NCI-H82 treated with DMSO at 0.1 percent for 48 hours (cell line): ENCODE results near the gene UBE3D.
"Not testable (repeated sequence)": the region's sequence is repeated elsewhere in the genome, so short reads cannot be mapped to it uniquely, and the experiment has no call there.

ENCODE experiments used
- DNase-seq: peaks from one replicate; lab custom pipeline; 2025; ENCODE audit not compliant: unreplicated experiment; lab: John Stamatoyannopoulos, UW

Gene UBE3D

GRCh38 chr6:82980086-82980485 is 85.6 kb downstream of the UBE3D start:
- DNase-seq = no peak

- no peak for DNase-seq
These were observed 86.0 kb downstream of the UBE3D start for GRCh38 chr6:82979657-82980056.

DNA sequence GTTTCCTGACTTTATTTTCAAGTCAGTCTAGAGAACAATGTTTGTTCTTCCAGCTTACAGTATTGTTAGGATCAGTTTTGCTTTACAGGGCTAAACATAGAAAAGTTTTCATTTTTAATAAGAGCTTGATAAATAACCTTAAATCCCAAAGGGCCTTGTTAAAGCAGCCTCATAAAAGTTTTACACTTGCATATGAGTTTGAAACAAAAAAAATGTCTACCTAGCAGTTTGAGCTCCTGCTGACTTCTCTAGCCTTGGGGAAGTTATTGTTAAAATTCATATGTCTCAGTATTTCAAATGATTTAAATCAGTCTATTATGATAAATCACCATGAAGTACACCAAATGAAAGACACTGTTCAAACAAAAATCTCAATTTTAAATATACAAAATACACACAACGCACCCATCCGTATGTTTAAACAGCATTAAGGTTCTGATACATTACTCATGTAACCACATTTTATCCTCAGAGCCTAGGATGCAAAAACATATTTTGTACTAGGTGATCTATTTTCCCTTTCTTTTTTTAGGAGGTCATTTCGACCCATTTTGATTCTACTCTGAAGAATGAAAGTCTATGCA is 87.2 kb downstream of the UBE3D start:
- no peak for DNase-seq

DNA sequence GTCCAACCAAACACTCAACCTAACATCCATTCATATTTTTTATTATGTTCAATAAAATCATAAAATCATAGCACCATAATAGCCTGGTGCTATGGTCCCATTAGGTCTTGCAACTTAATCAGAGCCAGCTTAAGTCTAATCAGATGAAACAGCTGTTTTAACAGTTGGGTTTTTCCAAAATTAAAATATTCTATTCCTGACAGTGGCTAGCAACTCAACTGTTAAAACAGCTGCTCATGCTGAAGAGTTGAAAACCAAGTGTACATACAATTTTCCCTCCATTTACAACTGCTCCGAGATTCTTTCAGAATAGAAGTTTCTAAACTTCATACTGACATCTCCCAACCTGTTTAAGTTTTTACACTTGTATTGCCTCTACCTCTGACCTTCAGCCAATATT is 89.5 kb downstream of the UBE3D start:
- DNase-seq = no peak

- no peak for DNase-seq
These were observed 93.7 kb downstream of the UBE3D start for GRCh38 chr6:82971877-82972460.

- DNase-seq = no peak
These were observed 94.8 kb downstream of the UBE3D start for GRCh38 chr6:82970839-82971238.

DNA sequence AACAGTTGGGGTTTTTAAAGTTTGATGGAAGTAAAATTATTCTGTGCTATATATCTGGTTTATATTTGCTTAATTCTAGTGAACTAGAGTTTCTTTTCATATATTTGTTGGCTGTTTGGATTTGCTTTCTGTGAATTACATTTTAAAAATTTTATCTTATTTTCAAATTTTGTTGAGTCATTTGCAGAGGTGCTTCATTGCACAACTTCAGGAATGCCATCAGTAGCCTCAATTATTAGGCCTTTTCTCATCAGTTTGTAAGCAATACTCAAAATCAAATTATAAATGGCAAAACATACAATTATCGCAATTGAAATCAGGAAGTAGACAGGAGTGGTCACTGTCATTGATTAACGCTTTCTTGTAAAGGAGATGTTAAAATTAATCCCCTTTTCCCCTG is 96.9 kb downstream of the UBE3D start:
- DNase-seq = no peak

DNA sequence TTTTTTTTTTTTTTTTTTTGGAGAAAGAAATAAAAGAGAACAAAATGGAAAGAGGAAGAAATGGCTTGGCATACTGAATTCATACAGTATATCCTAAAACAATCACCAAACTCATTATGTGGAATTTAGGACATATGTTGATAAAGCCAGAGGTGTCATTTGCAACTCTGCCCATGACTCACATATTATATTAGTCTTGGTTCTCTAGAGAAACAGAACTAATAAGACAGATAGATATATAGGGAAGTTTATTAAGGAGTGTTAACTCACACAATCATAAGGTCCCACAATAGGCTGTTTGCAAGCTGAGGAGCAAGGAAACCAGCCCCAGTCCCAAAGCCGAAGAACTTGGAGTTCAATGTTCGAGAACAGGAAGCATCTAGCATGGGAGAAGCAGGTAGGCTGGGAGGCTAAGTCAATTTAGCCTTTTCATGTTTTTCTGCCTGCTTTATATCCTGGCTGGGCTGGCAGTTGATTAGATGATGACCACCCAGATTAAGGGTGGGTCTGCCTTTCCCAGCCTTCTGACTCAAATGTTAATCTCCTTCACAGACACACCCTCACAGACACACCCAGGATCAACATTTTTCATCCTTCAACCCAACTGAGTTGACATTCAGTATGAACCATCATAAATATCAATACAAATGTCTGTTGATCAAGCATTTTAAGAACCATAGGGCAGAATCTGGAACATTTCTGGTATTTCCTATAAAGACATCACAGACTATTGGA is 102.3 kb downstream of the UBE3D start:
- DNase-seq = no peak

GRCh38 chr6:82959385-82959941 is 106.2 kb downstream of the UBE3D start:
- DNase-seq = no peak

- DNase-seq = no peak
These were observed 107.1 kb downstream of the UBE3D start for GRCh38 chr6:82958551-82958950.

GRCh38 chr6:82957868-82958245 is 107.8 kb downstream of the UBE3D start:
- DNase-seq = no peak

DNA sequence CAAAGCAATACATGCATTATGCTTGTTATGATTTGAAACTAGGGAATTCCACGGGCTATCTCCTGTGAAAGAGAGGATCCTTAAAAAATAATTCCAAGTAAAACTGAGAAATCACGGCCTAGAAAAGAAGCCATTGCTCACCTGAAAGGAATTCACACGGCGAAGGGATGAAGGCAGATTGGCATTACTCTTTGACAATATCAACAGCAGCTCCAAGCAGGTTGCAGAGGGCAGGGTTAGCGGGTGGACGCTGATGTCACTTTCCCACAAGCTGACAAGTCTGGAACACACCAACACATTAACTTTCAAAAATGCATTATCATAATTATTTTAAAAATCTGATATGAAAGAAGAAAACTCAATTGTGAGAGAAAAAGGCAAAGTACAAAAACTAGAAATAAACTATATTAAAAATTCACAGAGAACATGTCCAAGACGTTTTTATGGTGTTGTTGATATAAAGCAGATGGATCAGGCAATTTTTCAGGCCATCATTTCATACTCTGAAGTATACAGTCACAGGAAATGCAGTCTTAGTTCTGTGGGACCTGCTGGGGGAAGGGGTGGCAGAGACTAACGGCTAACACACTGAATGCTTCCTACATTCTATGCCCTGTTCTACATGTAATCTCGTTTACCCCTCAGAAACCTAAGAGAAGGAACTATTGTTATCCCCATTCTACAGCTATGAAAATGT is 108.3 kb downstream of the UBE3D start:
- no peak for DNase-seq

GRCh38 chr6:82955841-82956240 is 109.8 kb downstream of the UBE3D start:
- DNase-seq = no peak

- DNase-seq = no peak
These were observed 110.6 kb downstream of the UBE3D start for GRCh38 chr6:82954937-82955577.

GRCh38 chr6:82954356-82954755 is 111.3 kb downstream of the UBE3D start:
- DNase-seq = no peak

DNA sequence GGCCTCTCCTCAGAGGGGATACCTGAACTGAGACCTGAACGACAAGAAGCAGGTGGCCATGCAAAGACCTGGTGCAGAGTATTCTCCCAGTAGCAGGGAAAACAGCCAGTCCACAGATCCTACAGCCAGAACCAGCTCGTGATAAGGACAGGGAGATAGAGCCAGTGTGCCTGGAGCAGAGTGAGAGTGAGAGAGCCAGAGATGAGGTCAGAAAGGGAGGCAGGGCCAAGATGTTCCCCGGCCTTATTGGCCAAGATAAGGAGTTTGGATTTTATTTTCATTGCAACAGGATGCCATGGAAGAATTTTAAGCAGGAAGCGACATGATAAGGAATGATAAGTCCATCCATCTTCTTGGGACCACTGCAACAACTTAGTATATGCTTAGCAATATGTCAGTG is 111.8 kb downstream of the UBE3D start:
- no peak for DNase-seq

DNA sequence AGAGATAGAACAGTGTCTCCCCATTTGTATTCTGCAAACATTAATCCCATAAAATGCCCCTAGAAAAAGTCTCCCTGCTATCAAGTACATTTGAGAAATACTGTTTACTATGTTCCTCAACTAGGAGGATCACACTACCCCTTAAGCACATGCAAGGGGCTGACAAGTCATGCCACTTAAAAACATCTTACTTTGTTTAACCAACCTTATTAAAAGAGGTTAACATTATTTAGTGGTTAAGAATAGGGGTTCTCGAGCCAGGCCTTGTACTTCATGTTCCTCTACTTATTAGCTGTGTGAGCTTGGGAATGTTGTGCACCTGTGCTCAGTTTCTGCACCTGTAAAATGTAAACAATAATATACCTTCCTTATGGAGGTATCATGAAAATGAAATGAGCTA is 113.7 kb downstream of the UBE3D start:
- DNase-seq = no peak

DNA sequence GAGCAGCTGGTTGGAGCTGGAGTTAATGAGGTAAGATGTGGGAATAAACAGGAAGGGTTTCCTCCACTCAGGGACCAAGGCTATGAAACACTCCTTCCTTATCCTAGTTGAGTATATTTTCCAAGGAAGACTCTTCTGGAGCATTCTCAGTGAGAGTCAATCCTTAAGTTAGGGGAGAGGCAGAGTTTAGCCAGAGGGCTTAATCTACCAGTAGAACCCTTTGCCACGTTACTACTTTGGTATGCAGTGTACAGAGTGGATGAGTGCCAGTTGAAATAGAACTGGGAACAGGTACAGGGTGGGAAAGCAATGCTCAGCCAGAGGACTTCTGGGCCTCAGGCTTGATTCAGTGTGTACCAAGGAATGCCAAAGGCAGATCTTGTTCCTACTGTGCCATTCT is 114.3 kb downstream of the UBE3D start:
- DNase-seq = no peak

DNA sequence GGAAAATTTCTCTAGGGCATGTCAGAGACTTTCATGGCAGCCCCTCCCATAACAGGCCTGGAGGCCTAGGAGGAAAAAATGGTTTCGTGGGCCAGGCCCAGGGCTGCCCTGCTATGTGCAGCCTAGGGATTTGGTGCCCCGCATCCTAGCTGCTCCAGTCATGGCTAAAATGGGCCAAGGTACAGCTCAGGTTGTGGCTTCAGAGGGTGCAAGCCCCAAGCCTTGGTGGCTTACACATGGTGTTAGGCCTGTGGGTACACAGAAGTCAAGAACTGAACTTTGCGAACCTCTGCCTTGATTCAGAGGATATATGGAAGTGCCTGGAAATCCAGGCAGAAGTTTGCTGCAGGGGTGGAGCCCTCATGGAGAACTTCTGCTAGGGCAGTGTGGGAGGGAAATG is 134.7 kb downstream of the UBE3D start:
- DNase-seq = not testable (repeated sequence)

DNA sequence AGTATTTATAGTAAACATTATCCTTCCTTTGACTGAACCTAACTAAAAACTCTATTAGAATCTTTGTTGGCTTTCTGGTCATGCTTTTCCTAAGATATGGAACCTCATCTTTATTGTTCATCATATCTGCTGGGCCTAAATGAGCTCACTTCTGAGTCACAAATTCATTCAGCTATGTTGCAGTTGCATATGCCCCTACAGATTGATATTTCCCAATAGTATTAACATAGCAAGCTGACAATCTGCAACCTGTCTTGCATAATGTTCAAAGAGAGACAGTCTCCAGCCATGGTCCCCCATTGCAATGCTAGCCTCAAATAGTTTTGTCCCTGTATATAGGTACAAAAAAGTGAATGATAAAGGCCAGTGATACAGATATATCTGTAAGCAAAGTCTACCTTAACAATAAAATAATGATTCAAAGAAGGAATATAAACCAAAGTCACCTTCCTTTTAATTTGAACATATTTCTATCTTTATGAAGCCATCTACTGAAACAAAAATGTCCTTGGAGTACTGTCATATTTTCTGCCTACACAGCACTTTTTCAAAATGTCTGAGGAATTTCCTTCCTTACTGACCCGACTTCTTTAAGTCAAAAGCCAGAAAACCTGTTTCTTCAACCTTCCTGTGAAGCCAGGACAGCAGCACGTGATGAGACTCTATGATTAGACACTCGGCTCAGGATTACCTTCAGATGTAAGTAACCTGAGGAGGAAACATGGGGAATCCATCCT is 140.7 kb downstream of the UBE3D start:
- no peak for DNase-seq

DNA sequence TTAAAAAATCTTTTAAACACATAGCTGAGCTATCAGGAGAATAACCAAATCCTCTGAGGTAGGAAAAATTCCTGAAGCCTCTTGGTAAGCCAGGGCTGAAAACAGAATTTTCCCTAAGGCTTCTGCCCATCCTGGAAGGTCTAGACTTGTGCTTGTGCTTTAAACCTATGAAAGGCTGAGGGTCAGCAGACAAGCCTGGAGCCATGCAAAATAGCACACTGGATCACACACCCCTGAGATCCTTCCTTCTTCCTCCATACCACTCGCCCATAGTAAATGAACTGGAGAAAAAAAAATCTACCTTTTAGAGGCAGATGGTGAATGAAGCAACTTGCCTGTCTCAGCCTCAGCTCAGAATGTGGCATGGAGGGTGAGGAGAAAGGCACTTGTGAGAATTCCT is 144.4 kb downstream of the UBE3D start:
- no peak for DNase-seq
